GM19193 (cell line): ENCODE results near the gene LRP1.

Source experiments
- POLR2A ChIP-seq: IDR thresholded peaks from 4 replicates; pipeline ENCODE4 v1.6.1; 2011; ENCODE audit not compliant: insufficient read depth, insufficient read length; ENCODE audit errors: extremely low read depth

The LRP1 gene

GRCh38 chr12:57176846-57177245 is 48.6 kb downstream of the LRP1 start:
- TF ChIP-seq POLR2A: no peak

DNA sequence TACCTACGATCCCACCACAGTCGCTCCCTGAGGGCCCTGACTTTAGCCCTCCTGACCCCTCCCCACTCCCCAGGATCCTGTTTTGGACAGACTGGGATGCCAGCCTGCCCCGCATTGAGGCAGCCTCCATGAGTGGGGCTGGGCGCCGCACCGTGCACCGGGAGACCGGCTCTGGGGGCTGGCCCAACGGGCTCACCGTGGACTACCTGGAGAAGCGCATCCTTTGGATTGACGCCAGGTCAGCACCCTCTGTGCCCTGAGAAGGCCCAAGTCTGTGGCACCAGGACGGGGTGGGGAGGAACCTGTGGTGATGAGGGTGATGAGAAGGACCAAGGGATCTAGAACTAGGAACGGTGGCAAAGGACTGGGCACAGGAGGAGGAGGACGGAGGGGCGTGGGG is 49.1 kb downstream of the LRP1 start:
- no peak for TF ChIP-seq POLR2A

DNA sequence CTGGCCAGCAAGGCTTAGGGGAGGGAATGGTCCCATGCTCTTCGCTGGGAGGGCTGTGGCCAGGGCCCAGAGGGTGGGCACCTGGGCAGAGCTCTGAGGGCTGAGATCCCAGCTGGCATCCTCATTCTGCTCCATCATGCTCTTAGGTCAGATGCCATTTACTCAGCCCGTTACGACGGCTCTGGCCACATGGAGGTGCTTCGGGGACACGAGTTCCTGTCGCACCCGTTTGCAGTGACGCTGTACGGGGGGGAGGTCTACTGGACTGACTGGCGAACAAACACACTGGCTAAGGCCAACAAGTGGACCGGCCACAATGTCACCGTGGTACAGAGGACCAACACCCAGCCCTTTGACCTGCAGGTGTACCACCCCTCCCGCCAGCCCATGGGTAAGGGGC is 49.9 kb downstream of the LRP1 start:
- TF ChIP-seq POLR2A: no peak

DNA sequence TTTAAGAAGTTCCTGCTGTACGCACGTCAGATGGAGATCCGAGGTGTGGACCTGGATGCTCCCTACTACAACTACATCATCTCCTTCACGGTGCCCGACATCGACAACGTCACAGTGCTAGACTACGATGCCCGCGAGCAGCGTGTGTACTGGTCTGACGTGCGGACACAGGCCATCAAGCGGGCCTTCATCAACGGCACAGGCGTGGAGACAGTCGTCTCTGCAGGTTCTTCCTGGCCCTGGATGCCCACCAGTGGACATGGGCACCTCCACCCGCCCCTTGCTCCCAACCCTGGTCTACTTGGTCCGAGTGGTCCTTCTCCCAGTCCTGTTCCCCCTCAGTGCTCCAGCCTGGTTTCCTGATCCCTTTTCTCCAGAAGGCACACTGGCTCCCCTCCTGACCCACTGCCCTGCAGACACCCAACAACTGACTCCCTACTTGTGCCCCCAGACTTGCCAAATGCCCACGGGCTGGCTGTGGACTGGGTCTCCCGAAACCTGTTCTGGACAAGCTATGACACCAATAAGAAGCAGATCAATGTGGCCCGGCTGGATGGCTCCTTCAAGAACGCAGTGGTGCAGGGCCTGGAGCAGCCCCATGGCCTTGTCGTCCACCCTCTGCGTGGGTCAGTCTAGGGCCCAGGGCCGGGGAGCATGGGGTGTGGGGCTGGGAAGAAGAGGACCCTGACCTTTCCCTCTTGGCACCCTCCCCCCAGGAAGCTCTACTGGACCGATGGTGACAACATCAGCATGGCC is 51.2 kb downstream of the LRP1 start:
- TF ChIP-seq POLR2A: no peak

DNA sequence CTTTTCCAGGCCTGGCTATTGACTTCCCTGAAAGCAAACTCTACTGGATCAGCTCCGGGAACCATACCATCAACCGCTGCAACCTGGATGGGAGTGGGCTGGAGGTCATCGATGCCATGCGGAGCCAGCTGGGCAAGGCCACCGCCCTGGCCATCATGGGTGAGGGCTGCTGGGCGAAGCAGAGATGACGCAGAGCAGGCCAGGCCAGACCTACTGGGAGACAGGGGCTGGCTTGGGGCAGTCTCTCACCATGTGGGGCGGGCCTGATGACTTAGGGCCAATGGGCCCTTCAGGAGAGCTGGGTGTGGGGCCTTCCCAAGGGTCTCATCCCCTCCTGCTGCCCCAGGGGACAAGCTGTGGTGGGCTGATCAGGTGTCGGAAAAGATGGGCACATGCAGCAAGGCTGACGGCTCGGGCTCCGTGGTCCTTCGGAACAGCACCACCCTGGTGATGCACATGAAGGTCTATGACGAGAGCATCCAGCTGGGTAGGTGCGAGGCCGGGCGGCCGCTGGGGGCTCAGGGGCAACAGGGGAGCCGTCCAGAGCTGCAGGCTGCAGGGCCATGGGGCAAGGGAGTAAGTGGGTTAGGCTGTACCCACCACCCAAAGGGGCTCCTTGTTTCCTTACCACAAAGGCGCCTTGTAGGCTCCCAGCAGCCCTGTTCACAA is 52.2 kb downstream of the LRP1 start:
- TF ChIP-seq POLR2A: no peak

DNA sequence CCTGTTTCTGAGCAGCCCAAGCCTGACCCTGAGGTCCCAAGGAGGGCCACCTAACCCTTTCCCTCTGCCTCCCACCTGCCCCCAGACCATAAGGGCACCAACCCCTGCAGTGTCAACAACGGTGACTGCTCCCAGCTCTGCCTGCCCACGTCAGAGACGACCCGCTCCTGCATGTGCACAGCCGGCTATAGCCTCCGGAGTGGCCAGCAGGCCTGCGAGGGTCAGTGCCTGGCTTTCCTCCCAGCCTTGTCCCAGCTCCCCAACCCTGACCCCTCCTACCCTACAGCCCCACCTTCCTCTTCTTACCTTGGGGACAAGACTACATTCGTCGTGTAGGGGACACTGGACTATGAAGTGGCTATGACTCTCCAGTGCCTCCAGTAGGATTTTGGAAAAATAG is 52.8 kb downstream of the LRP1 start:
- TF ChIP-seq POLR2A: no peak

GRCh38 chr12:57181561-57182155 is 53.4 kb downstream of the LRP1 start:
- no peak for TF ChIP-seq POLR2A

- no peak for TF ChIP-seq POLR2A
Observed at GRCh38 chr12:57182918-57183575, 54.8 kb downstream of the LRP1 start.

DNA sequence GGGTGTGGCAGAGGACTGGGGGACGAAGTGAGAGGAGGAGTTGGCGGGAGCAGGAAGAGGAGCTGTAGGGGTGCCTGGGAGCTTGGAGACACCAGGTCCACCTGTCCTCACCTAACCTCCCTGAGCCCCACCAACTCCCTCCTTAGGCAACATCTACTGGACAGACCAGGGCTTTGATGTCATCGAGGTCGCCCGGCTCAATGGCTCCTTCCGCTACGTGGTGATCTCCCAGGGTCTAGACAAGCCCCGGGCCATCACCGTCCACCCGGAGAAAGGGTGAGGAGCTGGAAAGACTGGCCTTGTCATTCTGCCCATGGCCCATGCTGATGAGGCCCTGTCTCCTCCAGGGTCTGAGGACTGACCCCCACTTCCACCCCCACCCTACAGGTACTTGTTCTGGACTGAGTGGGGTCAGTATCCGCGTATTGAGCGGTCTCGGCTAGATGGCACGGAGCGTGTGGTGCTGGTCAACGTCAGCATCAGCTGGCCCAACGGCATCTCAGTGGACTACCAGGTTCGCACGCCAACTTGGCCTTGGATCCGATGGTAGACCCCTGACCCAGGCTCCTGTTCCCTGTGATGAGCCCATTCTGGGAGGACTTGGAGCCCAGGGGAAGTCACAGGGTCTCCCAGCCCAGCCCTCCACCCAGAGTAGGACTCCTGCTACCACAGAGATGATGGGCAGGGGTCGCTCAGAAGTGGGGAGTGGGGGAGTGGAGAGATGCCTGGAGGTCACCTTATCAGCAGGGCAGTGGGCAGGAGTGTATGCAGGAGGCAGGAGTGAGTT is 55.8 kb downstream of the LRP1 start:
- TF ChIP-seq POLR2A: no peak

DNA sequence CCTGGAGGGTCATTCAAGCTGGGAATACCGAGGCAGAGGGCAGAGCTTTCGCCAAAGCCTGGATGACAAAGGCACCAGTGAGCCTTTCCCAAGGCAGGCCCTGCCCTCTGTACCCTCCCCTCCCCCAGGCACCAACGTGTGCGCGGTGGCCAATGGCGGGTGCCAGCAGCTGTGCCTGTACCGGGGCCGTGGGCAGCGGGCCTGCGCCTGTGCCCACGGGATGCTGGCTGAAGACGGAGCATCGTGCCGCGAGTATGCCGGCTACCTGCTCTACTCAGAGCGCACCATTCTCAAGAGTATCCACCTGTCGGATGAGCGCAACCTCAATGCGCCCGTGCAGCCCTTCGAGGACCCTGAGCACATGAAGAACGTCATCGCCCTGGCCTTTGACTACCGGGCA is 57.1 kb downstream of the LRP1 start:
- TF ChIP-seq POLR2A: no peak

GRCh38 chr12:57185906-57186508 is 57.7 kb downstream of the LRP1 start:
- TF ChIP-seq POLR2A: no peak

DNA sequence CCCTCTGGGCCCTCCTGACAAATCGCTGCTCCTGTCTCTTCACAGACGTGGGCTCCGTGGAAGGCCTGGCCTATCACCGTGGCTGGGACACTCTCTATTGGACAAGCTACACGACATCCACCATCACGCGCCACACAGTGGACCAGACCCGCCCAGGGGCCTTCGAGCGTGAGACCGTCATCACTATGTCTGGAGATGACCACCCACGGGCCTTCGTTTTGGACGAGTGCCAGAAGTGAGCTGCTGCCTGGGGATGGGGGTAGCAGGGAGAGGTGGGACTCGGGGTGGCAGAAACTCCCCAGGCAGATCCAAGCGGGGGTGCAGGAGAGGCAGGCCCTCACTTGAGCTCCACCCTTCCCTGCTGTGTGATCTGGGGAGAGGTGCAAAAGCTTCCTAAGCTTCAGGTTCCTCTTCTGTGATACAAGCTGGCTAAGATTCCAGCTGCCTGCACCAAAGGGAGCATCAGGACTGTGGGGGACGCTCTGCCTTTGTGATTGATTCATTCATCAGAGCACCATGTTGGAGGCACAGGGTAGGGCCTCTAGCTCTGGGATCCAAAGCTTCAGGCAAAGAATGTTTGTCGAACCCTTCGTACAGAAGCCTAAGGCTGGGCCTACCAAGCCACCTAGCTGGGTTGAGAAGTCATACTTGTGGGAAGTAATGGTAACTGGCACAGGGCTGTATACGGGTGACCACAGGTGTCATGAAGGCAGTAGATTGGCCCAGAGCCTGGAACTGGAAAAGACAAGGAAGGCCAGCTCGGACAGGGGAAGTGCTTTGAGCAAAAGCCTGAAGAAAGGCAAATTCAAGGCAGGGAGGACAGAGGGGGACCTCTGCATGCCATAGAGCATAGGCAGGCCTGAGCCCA is 59.2 kb downstream of the LRP1 start:
- TF ChIP-seq POLR2A: no peak

DNA sequence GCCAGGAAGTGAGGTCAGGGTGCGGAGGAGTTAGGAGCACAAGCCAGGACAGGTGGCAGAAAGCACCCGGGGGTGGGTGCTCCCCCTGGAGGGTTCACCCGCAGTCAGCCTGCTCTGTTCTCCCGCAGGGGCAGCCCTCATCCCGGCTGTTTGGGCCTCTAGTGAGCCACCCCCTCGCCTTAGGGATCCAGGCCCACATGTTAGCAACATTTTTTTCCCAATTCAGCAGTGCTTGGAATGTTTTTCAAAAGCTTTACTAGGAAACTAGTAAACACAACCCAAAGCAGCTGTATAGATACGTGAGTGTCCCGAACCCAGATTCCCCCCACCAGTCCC is 59.8 kb downstream of the LRP1 start:
- TF ChIP-seq POLR2A: no peak

DNA sequence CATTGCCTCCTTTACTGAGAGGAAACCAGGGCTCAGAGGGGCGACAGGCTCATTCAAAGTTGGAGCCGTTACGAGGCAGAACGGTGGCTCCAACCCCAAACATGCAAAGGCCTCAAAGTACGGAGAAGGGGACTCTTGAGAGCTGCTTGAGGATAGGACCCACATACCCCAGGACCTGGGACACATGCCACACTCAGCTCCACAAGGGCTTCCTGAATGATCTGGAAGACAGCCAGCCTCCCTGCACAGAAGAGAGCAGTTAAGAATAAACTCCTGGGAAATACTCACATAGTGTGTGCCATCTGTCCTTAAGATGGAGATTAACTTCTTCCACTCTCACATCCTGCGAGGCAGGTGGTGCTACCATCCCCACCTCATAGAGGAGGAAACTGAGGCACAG is 61.8 kb downstream of the LRP1 start:
- TF ChIP-seq POLR2A: no peak
